Activated naive CD8-positive, alpha-beta T cell treated with anti-CD3 and anti-CD28 coated beads, Interleukin-2, amount 10 ng/mL, durations not matched to agents 7 days and 5 days (primary cell): Measurements from ENCODE around the gene PPM1J. TPM values are rescaled to one million over a fixed set of nuclear protein-coding genes. Genes with fewer than 3 reads are reported as not detected.

Experiments
- ATAC-seq: fragments of 150-1000 bp; cut with Tn5 transposase; one replicate; pipeline ENCODE4 v1.10.0; 2021; ENCODE audit warnings: low read depth, moderate library complexity
- POLR2A ChIA-PET: fragments of 350-600 bp; sonication (Branson Sonifier 250); formaldehyde crosslinking; loops from one replicate; lab custom pipeline; 2021; ENCODE audit warnings: antibody characterized with exemption; lab: Charles Lee
- DNase-seq: peaks from one replicate; pipeline ENCODE4 v3.0.0; 2021
- H3K27ac Mint-ChIP-seq: one replicate; pipeline ENCODE4 v1.8.0; 2022; ENCODE audit warnings: mild to moderate bottlenecking, mixed read lengths
- H3K27me3 Mint-ChIP-seq: one replicate; pipeline ENCODE4 v1.8.0; 2022; ENCODE audit warnings: mild to moderate bottlenecking, moderate library complexity, mixed read lengths
- H3K36me3 Mint-ChIP-seq: one replicate; pipeline ENCODE4 v1.8.0; 2021; ENCODE audit warnings: mild to moderate bottlenecking, mixed read lengths
- H3K4me1 Mint-ChIP-seq: one replicate; pipeline ENCODE4 v1.8.0; 2021; ENCODE audit warnings: mixed read lengths
- H3K4me3 Mint-ChIP-seq: one replicate; pipeline ENCODE4 v1.8.0; 2022; ENCODE audit warnings: mild to moderate bottlenecking, moderate library complexity, mixed read lengths
- H3K9me3 Mint-ChIP-seq: one replicate; pipeline ENCODE4 v1.8.0; 2021; ENCODE audit warnings: mixed read lengths
- total RNA-seq, 2 experiments: library from RNA; stranded (reverse); gene quantifications; one replicate each; pipeline ENCODE4 v1.2.3, GENCODE V29; 2021

PPM1J gene
- total RNA-seq, 2 experiments from 2014 or later = 0.25 TPM; not detected in 1

- H3K9me3 Mint-ChIP-seq = no peaks in the 10 kb centered on the region
- peaks cover 42% of the 10 kb centered on the region for H3K4me1 Mint-ChIP-seq
- peaks cover 6% of the 10 kb centered on the region for H3K36me3 Mint-ChIP-seq
- POLR2A ChIA-PET = interaction anchor here (0.6 to 1.3 kb wide), 4 partner anchors 32 to 199 kb away, joined by 3 to 5 read pairs (median 3); partner anchors contain the start of genes MOV10 and ST7L
- peak; percentile 53 for ATAC-seq
- DNase-seq = peak; percentile 78
- peaks cover 32% of the 10 kb centered on the region for H3K27me3 Mint-ChIP-seq
- H3K4me3 Mint-ChIP-seq = peak within 1 kb of the TSS; percentile 84
- H3K27ac Mint-ChIP-seq = peak within 1 kb of the TSS; percentile 89
Measured at GRCh38 chr1:112706505-112707220, 8.5 kb downstream of the PPM1J start, which contains the start of gene RHOC. RHOC (minus strand) TSS chr1:112707127; CDS start chr1:112703799, 3,328 bp downstream.

GRCh38 chr1:112704934-112705627 is 10.1 kb downstream of the PPM1J start:
- H3K27ac Mint-ChIP-seq = peak overlapping the region; percentile 89
- no peaks in the 10 kb centered on the region for H3K9me3 Mint-ChIP-seq
- peak overlapping the region; percentile 84 for H3K4me3 Mint-ChIP-seq
- H3K27me3 Mint-ChIP-seq = peaks cover 23% of the 10 kb centered on the region
- H3K36me3 Mint-ChIP-seq = peaks cover 8% of the 10 kb centered on the region
- POLR2A ChIA-PET = interaction anchor here (0.6 to 4.2 kb wide), 7 partner anchors 10 to 314 kb away, joined by 3 to 35 read pairs (median 7); partner anchors contain the start of genes CAPZA1, MOV10, PPM1J and ST7L
- DNase-seq (peak; percentile 60), ATAC-seq (peak; percentile 81)
- H3K4me1 Mint-ChIP-seq = peaks cover 51% of the 10 kb centered on the region

- ATAC-seq (no peak), DNase-seq (no peak)
- peaks cover 8% of the 10 kb centered on the region for H3K36me3 Mint-ChIP-seq
- H3K9me3 Mint-ChIP-seq = no peaks in the 10 kb centered on the region
- H3K4me1 Mint-ChIP-seq = peaks cover 52% of the 10 kb centered on the region
- peak overlapping the region; percentile 84 for H3K4me3 Mint-ChIP-seq
- H3K27me3 Mint-ChIP-seq = peaks cover 17% of the 10 kb centered on the region
- peak overlapping the region; percentile 89 for H3K27ac Mint-ChIP-seq
- POLR2A ChIA-PET = interaction anchor here (0.6 to 4.2 kb wide), 9 partner anchors 10 to 314 kb away, joined by 3 to 35 read pairs (median 7); partner anchors contain the start of genes CAPZA1, MOV10, PPM1J and ST7L
Measured at GRCh38 chr1:112704391-112704933, 10.7 kb downstream of the PPM1J start.

- H3K27ac Mint-ChIP-seq = peak overlapping the region; percentile 89
- ATAC-seq = no peak
- peaks cover 51% of the 10 kb centered on the region for H3K4me1 Mint-ChIP-seq
- peaks cover 13% of the 10 kb centered on the region for H3K27me3 Mint-ChIP-seq
- no peaks in the 10 kb centered on the region for H3K9me3 Mint-ChIP-seq
- peak overlapping the region; percentile 84 for H3K4me3 Mint-ChIP-seq
- no peak for DNase-seq
- peaks cover 8% of the 10 kb centered on the region for H3K36me3 Mint-ChIP-seq
- POLR2A ChIA-PET = interaction anchor here (0.9 to 4.2 kb wide), 6 partner anchors 9 to 202 kb away, joined by 4 to 35 read pairs (median 8); partner anchors contain the start of genes CAPZA1, MOV10, PPM1J and ST7L
Measured at GRCh38 chr1:112703706-112704105, 11.4 kb downstream of the PPM1J start.

GRCh38 chr1:112702420-112703261 is 12.5 kb downstream of the PPM1J start:
- Mint-ChIP-seq H3K27ac (peak overlapping the region; percentile 69), H3K9me3 (no peaks in the 10 kb centered on the region), H3K36me3 (peaks cover 8% of the 10 kb centered on the region), H3K4me3 (peak overlapping the region; percentile 20), H3K4me1 (peaks cover 50% of the 10 kb centered on the region), H3K27me3 (peaks cover 4% of the 10 kb centered on the region)
- ATAC-seq (no peak), DNase-seq (peak; percentile 26)
- POLR2A ChIA-PET = interaction anchor here (1.0 to 4.2 kb wide), 4 partner anchors 13 to 84 kb away, joined by 3 to 35 read pairs (median 10); partner anchors contain the start of genes CAPZA1, MOV10, PPM1J and ST7L

- Mint-ChIP-seq H3K36me3 (peaks cover 8% of the 10 kb centered on the region), H3K9me3 (no peaks in the 10 kb centered on the region), H3K4me1 (peaks cover 48% of the 10 kb centered on the region), H3K4me3 (peak overlapping the region; percentile 1), H3K27ac (peak overlapping the region; percentile 69), H3K27me3 (no peaks in the 10 kb centered on the region)
- ATAC-seq (no peak), DNase-seq (no peak)
- POLR2A ChIA-PET = interaction anchor here (2.0 to 4.2 kb wide), 3 partner anchors 13 to 83 kb away, joined by 9 to 35 read pairs (median 10); partner anchors contain the start of genes CAPZA1, MOV10, PPM1J and ST7L
Measured at GRCh38 chr1:112702067-112702395, 13.1 kb downstream of the PPM1J start.

GRCh38 chr1:112701227-112702066 is 13.7 kb downstream of the PPM1J start:
- Mint-ChIP-seq H3K36me3 (peaks cover 8% of the 10 kb centered on the region), H3K9me3 (no peaks in the 10 kb centered on the region), H3K4me1 (peaks cover 48% of the 10 kb centered on the region), H3K27me3 (no peaks in the 10 kb centered on the region), H3K27ac (peak overlapping the region; percentile 87), H3K4me3 (peak overlapping the region; percentile 1)
- POLR2A ChIA-PET = interaction anchor here (2.0 to 4.2 kb wide), 3 partner anchors 14 to 83 kb away, joined by 9 to 35 read pairs (median 10); partner anchors contain the start of genes CAPZA1, MOV10, PPM1J and ST7L
- no peak for ATAC-seq
- DNase-seq = no peak

GRCh38 chr1:112700290-112701226 is 14.6 kb downstream of the PPM1J start:
- ATAC-seq (peak; percentile 31), DNase-seq (peak; percentile 79)
- Mint-ChIP-seq H3K4me1 (peaks cover 44% of the 10 kb centered on the region), H3K27ac (peak overlapping the region; percentile 87), H3K36me3 (peaks cover 8% of the 10 kb centered on the region), H3K9me3 (no peaks in the 10 kb centered on the region), H3K4me3 (peak overlapping the region; percentile 54), H3K27me3 (no peaks in the 10 kb centered on the region)
- POLR2A ChIA-PET = interaction anchor here (0.7 to 1.8 kb wide), 4 partner anchors 14 to 82 kb away, joined by 3 to 5 read pairs (median 4); partner anchors contain the start of genes CAPZA1, MOV10, PPM1J and ST7L

GRCh38 chr1:112699425-112700144 is 15.5 kb downstream of the PPM1J start:
- H3K4me1 Mint-ChIP-seq = peaks cover 35% of the 10 kb centered on the region
- H3K4me3 Mint-ChIP-seq = no peak overlapping the region
- POLR2A ChIA-PET = interaction anchor here (1.4 to 1.8 kb wide), 3 partner anchors 15 to 81 kb away, joined by 3 to 5 read pairs (median 5); partner anchors contain the start of genes CAPZA1, MOV10, PPM1J and ST7L
- peaks cover 8% of the 10 kb centered on the region for H3K36me3 Mint-ChIP-seq
- ATAC-seq = no peak
- H3K9me3 Mint-ChIP-seq = no peaks in the 10 kb centered on the region
- H3K27ac Mint-ChIP-seq = peak overlapping the region; percentile 87
- DNase-seq = no peak
- H3K27me3 Mint-ChIP-seq = no peaks in the 10 kb centered on the region
